LoVo (cell line): ENCODE results near the gene PEX3.
"Not testable (repeated sequence)": the region's sequence is repeated elsewhere in the genome, so short reads cannot be mapped to it uniquely, and the experiment has no call there.

Experiments
- DNase-seq: peaks from one replicate; pipeline ENCODE4 v3.0.0-alpha.2; 2016; ENCODE audit warnings: low spot score

The PEX3 gene

GRCh38 chr6:143506620-143507019, 56.0 kb downstream of the PEX3 start:
- no peak for DNase-seq

DNA sequence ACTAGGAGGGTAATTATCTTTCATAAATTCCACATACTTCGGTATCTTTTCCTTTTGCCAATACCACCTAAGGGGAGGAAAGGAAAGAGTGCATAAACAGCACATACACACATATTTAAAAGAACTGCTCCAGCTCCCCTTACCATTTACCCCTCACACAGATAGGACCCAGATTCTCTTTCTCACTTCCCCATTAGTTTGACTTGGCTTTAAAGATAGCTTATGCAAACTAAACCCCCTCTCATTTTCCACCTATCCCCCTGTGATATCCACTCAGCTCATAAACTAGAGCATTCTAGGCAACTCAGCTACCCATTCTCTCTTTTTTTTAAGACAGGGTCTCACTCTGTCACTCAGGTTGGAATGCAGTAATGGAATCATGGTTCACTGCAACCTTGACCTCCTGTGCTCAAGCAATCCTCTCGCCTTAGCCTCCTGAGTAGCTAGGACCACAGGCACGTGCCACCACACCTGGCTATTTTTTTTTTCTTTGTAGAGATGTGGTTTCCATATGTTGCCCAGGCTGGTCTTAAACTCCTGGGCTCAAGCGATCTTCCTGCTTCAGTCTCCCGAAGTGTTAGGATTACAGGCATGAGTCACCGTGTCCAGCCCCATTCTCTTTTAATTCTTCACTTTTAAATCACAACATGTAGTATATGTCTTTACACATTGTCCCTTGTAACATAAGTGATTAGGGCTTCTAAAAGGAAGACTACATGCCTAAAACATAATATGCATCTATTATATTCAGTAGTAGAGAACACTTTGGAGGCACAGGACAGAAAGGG, 56.9 kb downstream of the PEX3 start:
- no peak for DNase-seq

DNA sequence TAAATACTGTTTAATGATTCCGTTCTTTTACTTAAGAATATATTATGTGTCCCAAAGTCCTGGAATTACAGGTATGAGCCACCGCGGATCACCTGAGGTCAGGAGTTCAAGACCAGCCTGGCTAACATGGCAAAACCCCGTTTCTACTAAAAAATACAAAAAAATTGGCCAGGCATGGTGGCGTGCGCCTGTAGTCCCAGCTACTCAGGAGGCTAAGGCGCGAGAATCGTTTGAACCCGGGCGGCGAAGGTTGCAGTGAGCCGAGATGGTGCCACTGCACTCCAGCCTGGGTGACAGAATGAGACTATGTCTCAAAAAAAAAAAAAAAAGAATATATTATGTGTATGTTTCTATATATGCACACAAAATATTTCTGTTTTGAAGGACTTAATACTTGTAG, 59.7 kb downstream of the PEX3 start:
- DNase-seq: not testable (repeated sequence)

GRCh38 chr6:143510991-143511891, 60.6 kb downstream of the PEX3 start, which contains the start of gene FUCA2:
Gene FUCA2, minus strand, starts transcription at chr6:143511720. Its CDS starts 86 bp downstream, at chr6:143511634.
- peak; percentile 83 for DNase-seq

DNA sequence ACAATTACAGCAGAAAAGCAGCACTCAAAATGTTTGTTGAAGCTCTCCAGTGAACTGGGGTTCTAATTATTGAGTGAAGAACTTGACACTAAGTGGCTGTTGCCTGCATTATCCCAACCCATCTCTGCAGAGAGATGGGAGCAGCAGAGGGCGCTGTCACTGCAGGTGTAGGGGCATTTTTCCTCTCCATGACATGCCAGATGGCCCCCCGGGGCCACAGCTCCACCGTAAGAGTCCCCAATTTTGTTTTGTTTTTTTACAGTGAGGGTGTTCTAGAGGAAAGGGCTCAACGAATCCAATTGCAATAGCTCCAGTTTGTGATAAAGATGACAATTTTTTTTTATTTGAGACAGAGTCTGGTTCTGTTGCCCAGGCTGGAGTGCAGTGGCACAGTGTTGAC, 62.8 kb downstream of the PEX3 start:
- DNase-seq: no peak

GRCh38 chr6:143515061-143515760, 64.6 kb downstream of the PEX3 start:
- no peak for DNase-seq

DNA sequence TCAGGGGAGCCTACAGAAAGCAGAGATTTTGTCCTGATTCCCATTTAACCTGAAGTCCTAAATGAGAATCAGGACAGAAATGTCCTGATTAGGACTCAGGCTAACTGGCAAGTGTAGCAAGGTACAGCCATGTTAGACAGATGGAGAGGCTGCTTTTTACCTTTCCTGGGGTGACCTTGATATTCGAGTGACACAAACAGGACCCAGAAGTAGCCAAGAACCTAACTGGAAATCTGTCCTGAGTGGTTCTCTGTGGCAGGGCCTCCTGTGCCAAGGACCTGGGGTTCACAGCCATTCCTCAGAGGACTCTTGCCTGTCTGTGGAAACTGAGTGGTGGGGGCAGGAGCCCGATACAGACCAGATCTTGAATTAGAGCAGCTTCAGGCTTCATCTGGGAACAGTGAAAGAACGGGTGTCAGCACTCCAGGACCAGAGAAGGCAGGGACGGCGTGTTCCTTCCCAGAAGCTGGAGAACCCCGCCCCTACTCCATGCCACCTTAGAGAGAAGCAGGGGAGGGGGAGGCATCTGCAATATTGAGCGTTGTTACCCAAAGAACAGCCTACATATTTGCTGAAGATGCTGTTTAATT, 65.3 kb downstream of the PEX3 start:
- no peak for DNase-seq

DNA sequence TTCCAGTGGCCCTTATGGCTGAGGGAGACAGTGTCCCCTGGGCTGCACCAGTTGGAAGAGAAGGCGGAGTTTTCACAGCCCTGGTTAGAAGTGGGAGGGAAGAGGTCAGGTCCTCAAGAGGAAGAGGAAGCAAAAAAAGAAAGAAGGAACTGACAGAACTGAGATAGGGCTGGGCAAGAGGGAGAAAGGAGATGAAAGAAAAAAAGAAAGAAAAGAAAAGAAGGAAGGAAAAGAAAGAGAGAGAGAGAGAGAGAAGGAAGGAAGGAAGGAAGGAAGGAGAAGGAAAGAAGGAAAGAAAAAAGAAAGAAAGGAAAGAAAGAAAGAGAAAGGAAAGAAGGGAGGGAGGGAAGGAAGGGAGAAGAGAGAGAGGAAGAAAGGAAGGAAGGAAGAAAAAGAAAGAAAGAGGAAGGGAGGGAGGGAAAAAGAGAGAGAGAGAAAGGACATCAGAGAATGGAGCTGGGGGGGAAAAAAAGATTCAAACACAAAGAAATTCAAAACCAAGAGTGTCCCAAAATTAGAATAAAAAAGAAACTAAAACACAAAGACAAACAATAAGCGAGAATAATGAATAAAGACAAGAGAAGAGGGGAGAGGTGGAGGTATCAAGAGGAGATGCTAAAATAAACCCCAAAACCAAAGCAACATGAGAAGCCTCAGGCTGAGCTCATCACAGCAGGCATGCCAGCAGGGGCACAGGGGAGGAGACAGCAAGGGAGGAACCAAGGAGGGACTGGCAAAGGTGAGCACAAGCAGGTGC, 66.3 kb downstream of the PEX3 start:
- DNase-seq: no peak

- no peak for DNase-seq
Measured at GRCh38 chr6:143517447-143517773, 66.8 kb downstream of the PEX3 start.

- DNase-seq: no peak
Measured at GRCh38 chr6:143522039-143522600, 71.5 kb downstream of the PEX3 start.

DNA sequence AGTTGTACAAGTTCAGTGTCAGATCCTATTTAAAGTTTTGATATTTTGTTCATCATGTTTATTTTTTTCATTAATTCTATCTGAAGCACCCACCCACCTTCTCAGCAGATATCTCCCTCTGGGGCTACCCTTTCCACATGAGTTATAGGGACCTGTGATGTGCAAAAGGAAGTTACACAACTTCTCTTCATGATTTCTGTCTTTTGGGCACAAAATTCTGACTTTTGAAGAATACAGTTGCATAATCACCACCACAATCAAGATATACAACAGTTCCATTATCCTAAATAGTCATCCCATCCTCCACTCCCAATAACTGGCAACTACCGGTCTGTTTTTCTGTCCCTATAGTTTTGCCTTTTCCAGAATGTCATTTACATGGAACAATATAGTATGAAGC, 74.8 kb downstream of the PEX3 start:
- no peak for DNase-seq

GRCh38 chr6:143527677-143528076, 77.1 kb downstream of the PEX3 start:
- no peak for DNase-seq

GRCh38 chr6:143528164-143528811, 77.7 kb downstream of the PEX3 start:
- no peak for DNase-seq

GRCh38 chr6:143529095-143529494, 78.5 kb downstream of the PEX3 start:
- no peak for DNase-seq

DNA sequence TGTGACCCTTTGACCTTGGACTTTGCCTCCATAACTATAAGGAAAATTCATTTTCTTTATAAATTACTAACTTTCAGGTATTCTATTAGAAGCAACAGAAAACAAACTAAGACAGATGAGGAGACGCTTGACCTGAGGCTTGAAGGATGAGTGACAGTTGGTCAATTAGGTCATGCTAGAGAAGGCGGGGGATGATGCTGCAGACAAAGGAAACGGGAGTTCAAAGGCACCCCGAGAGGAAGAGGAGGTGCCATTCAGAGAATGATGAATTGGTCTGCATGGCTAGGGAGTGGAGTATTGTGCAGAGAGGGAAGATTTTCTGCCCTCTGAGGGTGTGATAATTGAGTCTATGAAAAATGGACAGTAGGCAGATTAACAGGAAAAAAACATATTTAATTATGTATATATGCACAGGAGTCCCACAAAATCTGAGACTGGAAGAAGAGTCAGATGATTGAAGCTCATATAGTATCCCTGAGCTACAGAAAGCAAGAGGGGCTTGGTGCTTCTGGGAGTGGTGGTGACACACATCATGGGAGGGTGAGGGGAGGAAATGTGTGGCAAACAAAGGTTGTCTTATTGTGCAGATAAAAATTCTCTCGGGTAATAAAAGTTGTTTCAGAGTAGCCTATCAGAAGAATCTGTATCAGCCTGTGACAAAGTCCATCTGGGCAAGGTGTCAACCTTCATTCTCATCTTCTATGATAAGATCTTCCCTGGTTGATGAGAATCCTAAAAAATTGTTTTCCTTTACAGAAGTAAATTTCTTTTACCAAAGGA, 81.3 kb downstream of the PEX3 start:
- DNase-seq: peak; percentile 15

DNA sequence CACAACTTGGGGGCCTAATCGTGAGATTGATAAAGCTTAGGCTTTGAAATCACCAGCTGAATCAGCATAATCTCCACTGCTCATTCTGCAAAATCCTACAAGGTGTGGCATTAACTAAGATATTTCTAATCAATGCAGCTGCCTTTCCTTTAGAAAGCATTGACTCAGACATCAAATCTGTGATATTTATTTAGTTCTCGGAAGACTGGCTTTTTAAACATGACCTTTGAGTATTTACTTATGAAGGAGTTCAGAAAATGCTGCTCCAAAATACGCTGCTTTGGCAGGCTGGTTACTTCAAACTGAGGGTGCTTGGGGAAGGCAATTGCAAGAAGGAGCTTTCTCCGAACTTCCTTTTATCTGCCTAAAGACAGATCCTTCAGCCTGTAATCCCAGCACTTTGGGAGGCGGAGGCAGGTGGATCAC, 84.6 kb downstream of the PEX3 start:
- no peak for DNase-seq

DNA sequence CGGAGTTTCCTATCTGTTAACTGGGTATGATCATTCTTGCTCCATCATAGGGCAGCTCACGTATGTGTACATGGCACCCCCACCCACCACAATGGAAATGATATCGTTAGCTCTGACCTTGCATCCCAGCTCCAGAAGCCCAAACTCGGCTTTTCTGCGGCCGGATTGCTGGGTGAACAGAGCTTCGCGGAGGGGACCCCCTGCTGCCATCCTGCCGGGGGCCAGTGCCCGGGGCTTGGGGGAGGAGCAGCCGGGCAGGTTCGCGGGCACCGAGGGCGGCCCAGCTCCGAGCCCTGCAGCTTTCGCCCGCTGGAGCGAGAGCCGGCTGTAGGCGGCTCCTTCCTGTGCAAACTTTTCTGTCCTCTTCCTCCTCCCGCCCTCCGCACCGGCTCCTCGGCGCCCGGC, 85.9 kb downstream of the PEX3 start:
- DNase-seq: peak; percentile 34

DNA sequence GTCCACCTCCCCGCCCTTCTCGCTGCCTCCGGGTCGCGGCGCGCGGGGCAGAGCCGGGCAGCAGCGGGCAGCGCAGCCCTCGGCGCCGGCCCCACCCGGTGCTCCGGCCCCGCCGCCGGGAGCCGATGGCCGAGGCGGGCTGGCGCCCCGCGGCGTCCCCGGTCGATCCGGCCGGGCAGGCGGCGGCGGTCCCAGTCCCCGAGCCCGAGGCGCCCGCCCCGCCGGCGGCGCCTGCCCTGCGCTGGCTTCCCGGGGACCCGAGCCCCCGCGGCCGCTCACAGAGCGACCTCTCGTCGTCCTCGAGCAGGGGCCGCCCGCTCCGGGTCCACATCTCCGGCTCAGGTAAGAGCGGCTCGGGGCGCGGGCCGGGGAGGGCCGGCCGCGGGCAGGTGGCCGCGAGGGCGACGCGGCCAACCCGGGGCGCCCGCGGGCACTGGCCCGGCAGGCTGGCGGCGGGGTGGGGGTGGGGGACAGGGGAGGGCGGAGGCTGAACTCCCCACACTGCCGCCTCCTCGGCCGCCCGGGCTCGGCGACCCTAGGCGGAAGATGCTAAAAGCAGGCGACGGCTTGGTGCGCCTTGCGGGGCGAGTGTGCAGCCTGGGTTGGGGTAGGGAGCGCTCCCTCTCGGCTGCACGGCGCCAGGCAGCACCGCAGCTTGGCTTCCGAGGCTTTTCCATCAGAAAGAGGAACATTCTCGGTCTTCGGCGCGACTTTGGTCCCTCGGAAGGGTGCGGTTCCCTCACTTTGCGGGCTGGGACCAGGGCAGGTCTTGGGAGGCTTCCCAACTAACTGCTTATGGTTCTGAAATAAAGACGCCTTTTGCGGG, 86.5 kb downstream of the PEX3 start:
- peak; percentile 73 for DNase-seq

DNA sequence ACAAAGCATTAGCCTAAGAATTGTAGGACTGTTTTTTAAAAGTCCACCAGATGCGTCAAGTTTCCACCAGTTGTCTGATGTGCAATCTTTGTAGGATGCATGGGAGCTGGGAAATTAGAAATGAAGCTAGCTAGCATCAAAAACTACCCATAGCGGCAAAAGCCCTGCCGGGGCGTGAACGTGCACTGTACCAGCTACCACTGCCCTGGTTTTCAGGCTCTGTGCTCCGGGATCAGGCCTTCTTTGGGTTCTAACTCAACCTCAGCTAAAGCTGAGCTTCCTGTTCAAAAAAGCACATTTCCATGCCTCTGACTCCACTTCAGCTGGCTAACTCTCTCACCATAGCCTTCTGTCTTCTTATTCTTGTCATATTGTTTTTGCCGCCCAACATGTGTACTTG, 87.8 kb downstream of the PEX3 start:
- no peak for DNase-seq
